GM19395 (cell line): Measurements from ENCODE around the gene CLDN9.

Experiments
- ATAC-seq: cut with Tn5 transposase; IDR thresholded peaks from one replicate; pipeline ENCODE4 v1.9.1; 2021; ENCODE audit warnings: mild to moderate bottlenecking, moderate library complexity; ENCODE audit not compliant: unreplicated experiment

The CLDN9 gene

GRCh38 chr16:3029491-3030221 is 16.9 kb downstream of the CLDN9 start:
- ATAC-seq: no peak

GRCh38 chr16:3030222-3031212 is 17.8 kb downstream of the CLDN9 start:
- no peak for ATAC-seq

- no peak for ATAC-seq
Observed at GRCh38 chr16:3032624-3033023, 19.9 kb downstream of the CLDN9 start.

DNA sequence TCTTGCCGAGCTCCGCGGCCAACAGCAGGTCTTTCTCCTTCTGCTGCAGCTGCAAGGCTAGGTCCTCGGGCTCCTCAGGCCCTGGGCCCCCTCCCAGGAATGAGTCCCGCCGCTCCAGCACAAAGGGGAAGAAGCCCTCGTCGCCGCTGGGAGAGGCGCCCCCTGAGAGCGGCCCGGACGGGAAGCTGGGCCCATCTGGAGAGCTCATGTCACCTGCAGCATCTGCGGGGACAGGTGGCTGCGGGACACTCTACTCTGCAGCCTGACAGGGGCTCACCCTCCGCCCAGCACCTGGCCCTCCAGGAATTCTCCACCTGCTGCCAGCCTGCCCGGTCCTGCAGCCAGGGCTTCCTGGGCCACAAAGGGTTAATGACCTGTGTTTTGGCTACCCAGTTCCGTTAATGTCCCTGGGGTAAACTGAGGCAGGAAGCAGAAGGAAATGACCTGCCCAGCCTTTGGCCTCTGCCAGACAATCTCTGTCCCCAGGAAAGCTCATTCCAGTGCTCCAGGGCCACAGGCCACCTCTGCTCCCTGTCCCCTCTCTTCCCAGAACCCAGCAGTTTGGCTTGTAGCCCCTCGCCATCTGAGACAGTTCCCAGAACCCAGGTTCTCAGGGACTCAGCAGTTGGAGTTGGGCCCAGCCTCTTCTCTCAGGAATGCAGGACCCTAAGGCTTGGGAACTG is 22.7 kb downstream of the CLDN9 start:
- ATAC-seq: no peak

- ATAC-seq: no peak
Observed at GRCh38 chr16:3035972-3036725, 23.4 kb downstream of the CLDN9 start.

GRCh38 chr16:3036726-3037315 is 24.1 kb downstream of the CLDN9 start, which contains the start of gene BICDL2:
TSS of gene BICDL2 (minus strand) at chr16:3036944. CDS start at chr16:3035496, 1,448 bp downstream.
- ATAC-seq: no peak

GRCh38 chr16:3038256-3038655 is 25.5 kb downstream of the CLDN9 start:
- ATAC-seq: no peak

DNA sequence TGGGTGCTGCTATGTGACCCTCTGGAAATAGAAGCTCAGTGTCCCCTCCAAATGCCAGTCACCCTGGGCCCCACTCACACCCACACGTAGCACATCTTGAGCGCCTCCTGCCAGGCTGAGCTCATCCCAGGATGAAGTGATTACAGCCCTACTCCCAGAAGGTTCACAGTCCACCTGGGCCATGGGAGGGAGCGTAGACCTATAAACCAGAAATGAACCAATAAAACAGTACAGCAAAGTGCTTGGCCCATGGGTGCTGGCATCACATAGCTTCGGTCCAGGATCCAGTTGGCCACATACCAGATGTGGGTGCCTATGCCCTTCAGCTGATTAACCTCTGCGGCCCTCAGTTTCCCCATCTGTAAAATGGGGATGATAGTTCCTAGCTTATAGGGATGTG is 26.2 kb downstream of the CLDN9 start:
- ATAC-seq: no peak

DNA sequence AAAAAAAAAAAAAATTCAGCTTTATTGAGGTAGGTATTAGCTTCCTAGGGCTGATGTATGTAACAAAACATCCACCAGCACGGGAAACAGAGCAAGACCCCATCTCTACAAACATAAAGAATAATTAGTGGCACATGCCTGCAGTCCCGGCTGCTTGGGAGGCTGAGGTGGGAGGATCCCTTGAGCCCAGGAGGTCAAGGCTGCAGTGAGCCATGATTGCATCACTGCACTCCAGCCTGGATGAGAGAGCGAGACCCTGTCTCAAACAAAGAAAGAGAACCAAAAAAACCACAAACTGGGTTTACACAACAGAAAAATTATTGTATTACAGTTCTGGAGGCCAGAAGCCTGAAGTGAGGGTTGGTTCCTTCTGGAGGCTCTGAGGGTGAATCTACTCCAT is 29.7 kb downstream of the CLDN9 start:
- ATAC-seq: no peak

DNA sequence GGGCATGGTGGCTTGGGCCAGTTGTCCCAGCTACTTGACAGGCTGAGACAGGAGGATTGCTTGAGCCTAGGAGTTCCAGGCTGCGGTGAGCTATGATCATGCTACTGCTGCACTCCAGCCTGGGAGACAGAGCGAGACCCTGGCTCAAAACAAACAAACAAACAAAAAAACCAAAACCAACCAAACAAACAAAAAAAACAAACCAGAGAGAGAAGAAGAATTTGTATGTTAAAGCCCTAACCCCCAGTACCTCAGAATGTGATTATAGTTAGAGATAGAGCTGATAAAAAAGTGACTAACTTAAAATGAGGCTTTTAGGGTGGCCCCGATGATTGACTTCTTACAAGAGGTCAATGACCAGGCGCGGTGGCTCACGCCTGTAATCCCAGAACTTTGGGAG is 32.0 kb downstream of the CLDN9 start:
- no peak for ATAC-seq

DNA sequence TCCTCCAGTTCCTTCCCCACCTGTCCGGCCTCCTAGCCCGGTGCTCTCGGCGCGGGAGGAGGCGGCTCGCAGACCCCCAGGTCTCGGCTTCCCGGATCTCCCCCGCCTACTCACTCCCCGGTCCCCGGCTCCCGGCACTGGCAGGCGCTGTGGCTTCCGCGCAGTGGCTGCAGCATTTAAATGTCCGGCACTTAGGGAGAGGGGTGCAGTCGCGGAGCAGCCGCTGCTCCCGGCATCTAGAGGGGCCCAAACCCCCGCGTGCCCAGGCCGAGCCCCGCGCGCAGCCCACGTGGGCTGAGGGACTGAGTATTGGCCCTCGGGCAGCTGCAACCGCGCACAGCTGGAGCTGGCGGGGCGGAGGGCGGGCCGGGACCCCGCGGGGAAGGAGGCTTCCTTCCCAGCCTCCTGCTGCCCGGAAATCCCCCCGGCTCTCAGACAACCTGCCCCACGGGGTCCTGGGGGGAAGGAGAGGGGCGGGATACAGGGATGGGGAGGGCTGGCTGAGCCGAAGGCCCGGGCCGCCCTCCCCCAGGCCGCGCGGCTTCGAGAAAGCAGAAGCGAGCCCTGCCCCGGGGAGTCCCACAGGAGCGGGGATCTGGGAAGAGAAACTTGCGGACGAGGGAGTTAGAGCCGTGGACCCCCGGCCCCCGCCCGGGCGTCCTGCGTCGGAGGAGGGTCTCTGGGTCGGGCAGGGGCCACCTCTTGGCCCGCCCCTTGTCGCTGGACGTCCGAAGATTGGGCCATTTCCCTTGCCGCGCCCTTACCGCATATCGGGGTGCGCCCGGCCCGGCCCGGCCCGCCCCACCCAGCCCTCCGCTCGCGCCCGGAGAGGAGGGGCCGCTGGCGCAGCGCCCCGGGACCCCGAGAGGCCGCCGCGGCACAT is 33.3 kb downstream of the CLDN9 start, which contains the start of gene MMP25:
TSS of gene MMP25 (plus strand) at position 804 of the 883 bp plus-strand sequence. CDS start 357 bp downstream, outside the sequence.
- ATAC-seq: no peak

DNA sequence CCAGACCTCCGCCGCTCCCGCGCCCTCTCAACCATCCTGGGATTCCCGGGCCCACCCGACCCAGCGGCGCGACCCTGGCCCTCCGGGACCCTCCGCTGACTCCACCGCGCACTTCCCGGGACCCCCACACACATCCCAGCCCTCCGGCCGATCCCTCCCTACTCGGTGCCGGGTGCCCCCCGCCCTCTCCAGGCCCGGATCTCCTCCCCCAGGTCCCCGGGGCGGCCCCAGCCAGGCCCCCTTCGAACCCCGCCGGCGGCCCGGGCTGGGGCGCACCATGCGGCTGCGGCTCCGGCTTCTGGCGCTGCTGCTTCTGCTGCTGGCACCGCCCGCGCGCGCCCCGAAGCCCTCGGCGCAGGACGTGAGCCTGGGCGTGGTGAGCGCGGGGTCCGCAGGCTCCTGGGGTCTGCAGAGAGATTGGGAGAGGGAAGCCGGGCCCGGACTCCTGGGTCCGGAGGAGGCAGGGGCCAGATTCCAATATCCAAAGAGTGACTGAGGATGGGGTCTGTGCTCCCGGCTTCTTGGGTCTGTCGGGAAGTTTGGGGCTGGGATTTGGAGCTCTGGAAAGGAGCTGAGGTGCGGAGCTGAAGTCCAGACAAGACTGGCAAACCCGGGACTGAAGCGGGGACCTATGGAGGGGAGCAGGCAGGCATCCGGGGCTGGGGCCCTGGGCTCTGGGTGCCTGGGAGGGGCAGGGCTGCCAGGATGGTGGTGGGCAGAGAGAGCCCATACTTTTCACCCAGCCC is 34.1 kb downstream of the CLDN9 start:
- no peak for ATAC-seq

- no peak for ATAC-seq
Observed at GRCh38 chr16:3047387-3047720, 34.6 kb downstream of the CLDN9 start.

DNA sequence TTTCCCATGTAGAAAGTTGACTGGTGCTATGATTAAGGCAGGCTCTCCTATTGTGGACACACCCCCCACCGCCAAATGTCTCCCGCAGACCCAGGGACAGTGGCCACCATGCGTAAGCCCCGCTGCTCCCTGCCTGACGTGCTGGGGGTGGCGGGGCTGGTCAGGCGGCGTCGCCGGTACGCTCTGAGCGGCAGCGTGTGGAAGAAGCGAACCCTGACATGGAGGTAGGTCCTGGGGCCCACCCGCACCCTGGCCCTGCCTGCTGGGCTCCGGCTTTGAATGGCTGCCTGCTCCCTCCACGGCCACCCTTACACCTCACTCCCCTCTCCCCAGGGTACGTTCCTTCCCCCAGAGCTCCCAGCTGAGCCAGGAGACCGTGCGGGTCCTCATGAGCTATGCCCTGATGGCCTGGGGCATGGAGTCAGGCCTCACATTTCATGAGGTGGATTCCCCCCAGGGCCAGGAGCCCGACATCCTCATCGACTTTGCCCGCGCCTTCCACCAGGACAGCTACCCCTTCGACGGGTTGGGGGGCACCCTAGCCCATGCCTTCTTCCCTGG is 37.3 kb downstream of the CLDN9 start:
- no peak for ATAC-seq

GRCh38 chr16:3050487-3050886 is 37.8 kb downstream of the CLDN9 start:
- ATAC-seq: no peak

DNA sequence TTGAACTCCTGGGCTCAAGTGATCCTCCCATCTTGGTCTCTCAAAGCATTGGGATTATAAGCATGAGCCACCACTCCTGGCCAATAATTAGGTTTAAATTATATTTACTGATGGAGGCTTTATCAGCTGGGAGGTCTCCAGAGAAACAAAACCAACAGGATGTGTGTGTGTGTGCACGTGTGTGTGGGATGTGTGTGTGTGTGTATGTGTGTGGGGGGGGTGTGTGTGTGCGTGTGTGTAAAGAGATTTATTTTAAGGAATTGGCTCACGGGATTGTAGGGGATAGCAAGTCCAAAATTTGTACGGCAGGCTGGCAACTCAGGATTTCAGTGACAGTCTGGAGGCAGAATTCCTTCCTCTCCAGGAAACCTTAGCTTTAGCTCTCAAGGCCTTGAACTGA is 38.3 kb downstream of the CLDN9 start:
- ATAC-seq: no peak

DNA sequence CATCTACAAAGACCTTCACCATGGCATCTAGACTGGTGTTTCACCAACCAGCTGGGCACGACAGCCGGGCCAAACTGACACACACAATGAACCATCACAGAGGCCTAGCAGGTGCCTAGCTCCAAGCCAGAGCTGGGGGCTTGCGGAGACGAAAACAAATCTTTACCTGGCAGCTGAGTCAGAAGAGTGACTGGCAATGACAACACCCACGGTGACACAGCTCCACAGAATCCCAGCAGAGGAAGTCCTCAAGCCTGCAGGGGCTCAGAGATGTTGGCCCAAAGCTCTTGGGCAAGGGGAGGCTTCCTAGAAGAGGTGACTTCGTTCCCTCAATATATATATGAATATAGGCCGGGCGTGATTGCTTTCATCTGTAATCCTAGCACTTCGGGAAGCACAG is 38.8 kb downstream of the CLDN9 start:
- no peak for ATAC-seq
